KBM-7 (cell line): ENCODE measurements around the gene RALB.

Experiments used
- DNase-seq: peaks from one replicate; pipeline ENCODE4 v3.0.0-alpha.2; 2015
- in situ Hi-C: fragments of 300-500 bp; cut with MboI; formaldehyde crosslinking; loops from 2 replicates; pipeline ENCODE4 v1.14.3; 2020; ENCODE audit warnings: low sequenced_read_pairs, low pct_unique_long_range_greater_than_20kb, mixed read lengths

RALB gene

GRCh38 chr2:120285056-120285455, 32.4 kb downstream of the RALB start:
- in situ Hi-C loops: no loop called here
- DNase-seq: no peak

- in situ Hi-C loops: no loop called here
- DNase-seq: peak; percentile 57
Measured at GRCh38 chr2:120287183-120288015, 34.7 kb downstream of the RALB start.

- no peak for DNase-seq
- in situ Hi-C loops: no loop called here
Measured at GRCh38 chr2:120288016-120288373, 35.3 kb downstream of the RALB start.

GRCh38 chr2:120289221-120289906, 36.7 kb downstream of the RALB start:
- in situ Hi-C loops: no loop called here
- no peak for DNase-seq

GRCh38 chr2:120290737-120291136, 38.1 kb downstream of the RALB start:
- in situ Hi-C loops: no loop called here
- DNase-seq: no peak

- DNase-seq: peak; percentile 28
- in situ Hi-C loops: no loop called here
Measured at GRCh38 chr2:120291401-120292311, 39.0 kb downstream of the RALB start.

- in situ Hi-C loops: no loop called here
- no peak for DNase-seq
Measured at GRCh38 chr2:120293096-120294007, 40.7 kb downstream of the RALB start.

- in situ Hi-C loops: no loop called here
- DNase-seq: no peak
Measured at GRCh38 chr2:120294008-120294340, 41.3 kb downstream of the RALB start.

GRCh38 chr2:120298173-120298835, 45.7 kb downstream of the RALB start:
- no peak for DNase-seq
- in situ Hi-C loops: no loop called here

- in situ Hi-C loops: no loop called here
- no peak for DNase-seq
Measured at GRCh38 chr2:120299004-120299403, 46.4 kb downstream of the RALB start.

- DNase-seq: no peak
- in situ Hi-C loops: no loop called here
Measured at GRCh38 chr2:120299561-120299960, 46.9 kb downstream of the RALB start.

GRCh38 chr2:120300385-120300784, 47.7 kb downstream of the RALB start:
- DNase-seq: no peak
- in situ Hi-C loops: no loop called here

- no peak for DNase-seq
- in situ Hi-C loops: no loop called here
Measured at GRCh38 chr2:120301284-120301683, 48.6 kb downstream of the RALB start.

- DNase-seq: no peak
- in situ Hi-C loops: no loop called here
Measured at GRCh38 chr2:120302301-120302700, 49.6 kb downstream of the RALB start.

- in situ Hi-C loops: no loop called here
Measured at GRCh38 chr2:120303177-120303576, 50.5 kb downstream of the RALB start.

GRCh38 chr2:120305296-120305695, 52.6 kb downstream of the RALB start:
- no peak for DNase-seq
- in situ Hi-C loops: no loop called here

More at GRCh38 chr2:120303177-120303576, 50.5 kb downstream of the RALB start:
- no peak for DNase-seq

GRCh38 chr2:120305937-120306490, 53.4 kb downstream of the RALB start:
- DNase-seq: no peak
- in situ Hi-C loops: no loop called here

GRCh38 chr2:120307482-120307881, 54.8 kb downstream of the RALB start:
- in situ Hi-C loops: no loop called here

More at GRCh38 chr2:120307482-120307881, 54.8 kb downstream of the RALB start:
- DNase-seq: no peak
